GM18499 (cell line): ENCODE results near the gene APOL2.

Source experiments
- ATAC-seq: cut with Tn5 transposase; IDR thresholded peaks from one replicate; pipeline ENCODE4 v1.9.1; 2021; ENCODE audit warnings: moderate number of reproducible peaks; ENCODE audit not compliant: insufficient read depth, unreplicated experiment

APOL2 gene

GRCh38 chr22:36182056-36182455 is 57.3 kb downstream of the APOL2 start:
- ATAC-seq = no peak

GRCh38 chr22:36180928-36181327 is 58.4 kb downstream of the APOL2 start:
- ATAC-seq = no peak

GRCh38 chr22:36180038-36180880 is 59.1 kb downstream of the APOL2 start:
- no peak for ATAC-seq

- ATAC-seq = no peak
These were observed 62.2 kb downstream of the APOL2 start for GRCh38 chr22:36177160-36177559.
